HG03159 (cell line): ENCODE results near the gene ARHGEF1.
"Not testable (repeated sequence)": the region's sequence is repeated elsewhere in the genome, so short reads cannot be mapped to it uniquely, and the experiment has no call there.

ENCODE experiments used
- ATAC-seq: cut with Tn5 transposase; IDR thresholded peaks from one replicate; pipeline ENCODE4 v1.9.1; 2021; ENCODE audit warnings: mild to moderate bottlenecking, moderate library complexity; ENCODE audit not compliant: unreplicated experiment

The ARHGEF1 gene

GRCh38 chr19:41929536-41930071 is 46.6 kb downstream of the ARHGEF1 start:
- no peak for ATAC-seq

- no peak for ATAC-seq
Observed at GRCh38 chr19:41930322-41930722, 47.3 kb downstream of the ARHGEF1 start.

- ATAC-seq: no peak
Observed at GRCh38 chr19:41930926-41931592, 48.1 kb downstream of the ARHGEF1 start.

GRCh38 chr19:41932259-41932719 is 49.3 kb downstream of the ARHGEF1 start:
- no peak for ATAC-seq

- ATAC-seq: no peak
Observed at GRCh38 chr19:41932720-41933332, 49.8 kb downstream of the ARHGEF1 start.

GRCh38 chr19:41933693-41934426 is 50.9 kb downstream of the ARHGEF1 start:
- ATAC-seq: no peak

GRCh38 chr19:41934849-41935374 is 51.9 kb downstream of the ARHGEF1 start:
- ATAC-seq: no peak

- ATAC-seq: no peak
Observed at GRCh38 chr19:41935760-41936415, 52.9 kb downstream of the ARHGEF1 start.

GRCh38 chr19:41936416-41936850 is 53.4 kb downstream of the ARHGEF1 start:
- ATAC-seq: no peak

GRCh38 chr19:41936961-41937360 is 54.0 kb downstream of the ARHGEF1 start:
- ATAC-seq: no peak

GRCh38 chr19:41937525-41938468 is 54.8 kb downstream of the ARHGEF1 start:
- no peak for ATAC-seq

GRCh38 chr19:41939209-41939608 is 56.2 kb downstream of the ARHGEF1 start:
- ATAC-seq: not testable (repeated sequence)

- ATAC-seq: no peak
Observed at GRCh38 chr19:41939861-41940730, 57.1 kb downstream of the ARHGEF1 start.

GRCh38 chr19:41940731-41941409 is 57.9 kb downstream of the ARHGEF1 start:
- no peak for ATAC-seq

GRCh38 chr19:41941410-41942202 is 58.6 kb downstream of the ARHGEF1 start:
- ATAC-seq: no peak

GRCh38 chr19:41944336-41944735 is 61.4 kb downstream of the ARHGEF1 start:
- ATAC-seq: no peak

GRCh38 chr19:41945135-41945766 is 62.3 kb downstream of the ARHGEF1 start:
- ATAC-seq: peak; percentile 76
